WTC11 (cell line): ENCODE measurements around the gene EXOSC1.

Experiments used
- ARID4B ChIP-seq: sonication (generic); formaldehyde crosslinking; IDR thresholded peaks from 2 replicates; pipeline ENCODE4 v1.8.0; 2023; ENCODE audit warnings: missing genetic modification reagents, mild to moderate bottlenecking, borderline replicate concordance
- CBFB ChIP-seq: sonication (generic); formaldehyde crosslinking; IDR thresholded peaks from 2 replicates; pipeline ENCODE4 v1.8.1; 2022; ENCODE audit warnings: mild to moderate bottlenecking, low read depth, missing genetic modification reagents
- CTCF ChIP-seq: fragments of 200-600 bp; IDR thresholded peaks from 2 replicates; pipeline ENCODE4 v1.8.0; 2022; ENCODE audit warnings: antibody characterized with exemption
- E2F1 ChIP-seq: sonication (generic); formaldehyde crosslinking; IDR thresholded peaks from 2 replicates; pipeline ENCODE4 v1.8.0; 2022; ENCODE audit warnings: mild to moderate bottlenecking, missing genetic modification reagents
- FOXK1 ChIP-seq: sonication (generic); formaldehyde crosslinking; IDR thresholded peaks from 2 replicates; pipeline ENCODE4 v1.8.0; 2022; ENCODE audit warnings: mild to moderate bottlenecking, moderate library complexity, missing genetic modification reagents
- JUN ChIP-seq: sonication (generic); formaldehyde crosslinking; IDR thresholded peaks from 2 replicates; pipeline ENCODE4 v1.8.0; 2023; ENCODE audit warnings: mild to moderate bottlenecking, missing genetic modification reagents
- MAX ChIP-seq: sonication (generic); formaldehyde crosslinking; IDR thresholded peaks from 2 replicates; pipeline ENCODE4 v1.8.0; 2022; ENCODE audit warnings: mild to moderate bottlenecking, missing genetic modification reagents
- PRDM15 ChIP-seq: sonication (generic); formaldehyde crosslinking; IDR thresholded peaks from 2 replicates; pipeline ENCODE4 v1.8.0; 2022; ENCODE audit warnings: missing genetic modification reagents
- STAT6 ChIP-seq: sonication (generic); formaldehyde crosslinking; conservative IDR thresholded peaks from 2 replicates; pipeline ENCODE4 v1.8.1; 2023; ENCODE audit warnings: mild to moderate bottlenecking, low read depth, missing genetic modification reagents, moderate library complexity
- USF2 ChIP-seq: sonication (generic); formaldehyde crosslinking; IDR thresholded peaks from 2 replicates; pipeline ENCODE4 v1.8.1; 2023; ENCODE audit warnings: mild to moderate bottlenecking, missing genetic modification reagents, moderate library complexity
- ZNF423 ChIP-seq: fragments of 250-450 bp; sonication (Bioruptor Pico); IDR thresholded peaks from 2 replicates; pipeline ENCODE4 v2.1.2; 2022; ENCODE audit warnings: mild to moderate bottlenecking, moderate library complexity

GRCh38 chr10:97445357-97445721, 467 bp downstream of the EXOSC1 start:
- no peak for TF ChIP-seq CTCF
- TF ChIP-seq JUN (CRISPR knock-in tag), result no peak
- TF ChIP-seq CBFB (CRISPR knock-in tag), result no peak
- TF ChIP-seq MAX (CRISPR knock-in tag), result no peak
- TF ChIP-seq ZNF423 (CRISPR knock-in tag), result no peak
- TF ChIP-seq E2F1 (CRISPR knock-in tag), result no peak
- no peak for TF ChIP-seq FOXK1 (CRISPR knock-in tag)
- no peak for TF ChIP-seq USF2 (CRISPR knock-in tag)
- TF ChIP-seq ARID4B (CRISPR knock-in tag), result no peak
- no peak for TF ChIP-seq STAT6
- TF ChIP-seq PRDM15 (CRISPR knock-in tag), result no peak
